GM21619 (cell line): ENCODE data around the gene BCL10.
"Not testable (repeated sequence)": the region's sequence is repeated elsewhere in the genome, so short reads cannot be mapped to it uniquely, and the experiment has no call there.

ENCODE experiments used
- ATAC-seq: cut with Tn5 transposase; IDR thresholded peaks from one replicate; pipeline ENCODE4 v1.9.1; 2021; ENCODE audit not compliant: unreplicated experiment

Gene BCL10

GRCh38 chr1:85268801-85269585, 7.4 kb downstream of the BCL10 start:
- ATAC-seq = no peak

- ATAC-seq = no peak
Measured at GRCh38 chr1:85267313-85267712, 9.1 kb downstream of the BCL10 start.

GRCh38 chr1:85264150-85264549, 12.3 kb downstream of the BCL10 start:
- ATAC-seq = no peak

GRCh38 chr1:85262985-85263384, 13.4 kb downstream of the BCL10 start:
- ATAC-seq = no peak

GRCh38 chr1:85259912-85260274, 16.5 kb downstream of the BCL10 start:
- ATAC-seq = no peak

DNA sequence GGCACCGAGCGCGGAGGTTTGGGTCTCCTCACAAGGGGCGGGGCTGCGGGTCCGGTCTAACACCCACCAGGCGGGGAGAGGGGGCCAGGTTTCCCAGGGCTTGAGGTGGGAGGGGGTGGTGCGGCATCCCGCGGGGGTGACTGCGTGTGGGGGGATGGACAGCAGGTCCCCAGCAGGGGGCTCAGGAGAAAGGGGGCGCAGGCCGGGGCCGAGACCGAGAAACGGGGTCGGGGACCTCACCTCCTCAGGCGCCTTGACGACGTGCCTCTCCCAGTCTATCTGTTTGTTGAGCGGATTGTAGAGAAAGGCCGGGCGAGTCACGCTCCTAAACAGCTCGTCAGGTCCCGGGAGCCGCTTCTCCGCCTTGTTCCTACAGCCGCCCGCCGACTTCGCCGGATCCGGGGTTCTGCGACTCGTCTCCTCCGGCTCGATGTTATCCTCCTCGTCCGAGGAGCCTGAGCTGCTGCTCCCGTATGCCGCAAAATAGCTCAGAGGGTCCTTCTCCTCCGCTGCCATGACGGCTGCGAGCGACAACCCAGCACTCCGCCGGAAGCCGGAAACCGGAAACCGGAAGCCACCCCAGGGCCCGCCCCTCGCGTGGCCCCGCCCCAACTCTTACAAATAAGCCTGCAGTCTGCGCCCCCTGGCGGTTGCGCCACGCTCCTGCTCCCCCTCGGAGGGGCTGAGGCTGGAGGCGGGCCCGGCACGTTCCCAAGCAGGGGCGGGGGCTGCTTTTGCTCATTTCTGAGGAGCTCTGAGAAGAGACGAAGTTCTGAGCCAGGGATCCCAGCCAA, 17.1 kb downstream of the BCL10 start, which contains the start of gene C1orf52:
Gene C1orf52, minus strand, starts transcription at position 545 of the 794 bp plus-strand sequence. Its CDS starts 29 bp downstream, at position 516.
- ATAC-seq = peak; percentile 95

- no peak for ATAC-seq
Measured at GRCh38 chr1:85258536-85259117, 17.8 kb downstream of the BCL10 start.

DNA sequence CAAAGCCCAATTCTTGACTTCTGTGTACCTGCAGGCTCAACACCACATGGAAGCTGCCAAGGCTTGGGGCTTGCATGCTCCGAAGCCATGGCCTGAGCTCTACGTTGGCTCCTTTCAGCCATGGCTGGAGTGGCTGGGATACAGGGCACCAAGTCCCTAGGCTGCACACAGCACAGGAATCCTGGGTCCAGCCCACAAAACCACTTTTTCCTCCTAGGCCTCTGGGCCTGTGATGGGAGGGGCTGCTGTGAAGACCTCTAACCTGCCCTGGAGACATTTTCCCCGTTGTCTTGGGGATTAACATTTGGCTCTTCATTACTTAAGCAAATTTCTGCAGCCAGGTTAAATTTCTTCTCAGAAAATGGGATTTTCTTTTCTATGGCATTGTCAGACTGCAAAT, 27.4 kb downstream of the BCL10 start:
- ATAC-seq = not testable (repeated sequence)

GRCh38 chr1:85245891-85246290, 30.5 kb downstream of the BCL10 start:
- no peak for ATAC-seq

DNA sequence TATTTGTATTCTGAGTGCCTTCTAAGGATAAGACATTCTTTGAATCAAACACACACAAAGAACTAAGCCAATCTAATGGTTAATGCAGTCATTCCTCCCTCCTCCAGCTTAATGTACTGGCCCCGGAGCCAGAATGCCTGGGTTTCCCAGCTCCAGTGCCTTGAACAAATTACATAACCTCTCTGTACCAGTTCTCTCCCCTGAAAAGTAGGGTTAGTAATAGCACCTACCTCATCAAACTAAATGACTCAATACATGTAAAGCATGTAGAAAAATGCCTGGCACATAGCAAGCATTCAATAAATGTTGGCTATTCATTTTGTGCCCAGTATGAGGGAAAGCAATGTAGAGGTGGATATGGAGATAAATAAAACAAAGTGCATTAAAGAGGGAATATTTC, 31.0 kb downstream of the BCL10 start:
- ATAC-seq = no peak

DNA sequence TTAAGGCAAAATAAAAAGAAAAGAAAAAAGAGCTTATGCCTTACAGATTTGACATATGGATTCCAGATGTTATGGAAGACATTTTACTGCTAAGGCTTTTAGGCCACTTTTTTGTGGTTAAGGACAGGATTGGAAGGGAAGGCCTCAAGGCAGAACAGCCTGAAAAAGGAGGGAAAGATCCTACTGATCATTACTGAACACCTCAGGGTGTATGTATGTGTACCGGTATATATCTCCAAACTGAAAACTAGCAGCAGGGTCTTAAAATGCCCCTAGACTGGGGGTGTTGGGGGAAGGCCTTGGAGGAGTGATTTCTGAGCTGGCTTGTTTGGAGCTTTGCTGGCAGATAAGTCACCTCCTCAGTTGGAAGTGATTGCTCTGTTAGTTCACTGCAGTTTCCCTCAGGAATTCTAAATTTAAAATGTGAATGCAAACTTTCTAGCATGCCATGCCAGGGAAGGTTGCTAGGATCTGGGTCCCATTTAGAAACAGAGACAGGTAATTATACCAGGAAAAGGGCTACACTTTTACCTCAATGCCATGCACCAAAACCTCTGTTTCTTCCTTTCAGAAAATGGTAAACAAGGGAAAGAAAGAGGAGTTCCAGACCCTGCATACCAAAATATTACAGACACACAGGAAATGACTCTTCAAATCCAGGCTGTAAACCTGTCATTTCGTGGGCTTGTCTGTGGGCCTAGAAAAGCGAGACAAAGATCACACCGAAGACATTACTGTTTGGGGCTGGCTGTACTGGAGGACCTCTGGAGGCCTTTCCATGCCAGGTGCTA, 32.0 kb downstream of the BCL10 start:
- ATAC-seq = no peak

GRCh38 chr1:85243372-85243771, 33.1 kb downstream of the BCL10 start:
- no peak for ATAC-seq

DNA sequence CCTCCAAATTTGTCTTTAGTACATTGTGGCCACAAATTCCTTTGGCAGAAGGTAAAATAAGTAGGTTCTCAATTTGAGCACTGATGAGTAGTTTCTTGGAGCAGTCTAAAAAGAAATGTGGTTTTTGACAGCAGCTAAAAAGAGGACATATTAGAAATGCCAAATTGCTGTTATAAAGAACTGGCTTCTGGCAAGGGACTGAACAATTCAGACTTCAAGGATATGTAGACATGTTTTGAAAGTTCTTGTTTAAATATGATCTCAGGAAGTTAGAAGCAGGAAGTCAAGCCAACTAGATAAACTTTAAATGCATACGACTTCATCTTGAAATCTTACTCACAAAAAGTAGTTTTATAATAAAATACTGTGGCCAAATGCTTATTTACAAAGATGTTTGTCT, 35.8 kb downstream of the BCL10 start:
- no peak for ATAC-seq

- ATAC-seq = no peak
Measured at GRCh38 chr1:85240174-85240601, 36.2 kb downstream of the BCL10 start.

DNA sequence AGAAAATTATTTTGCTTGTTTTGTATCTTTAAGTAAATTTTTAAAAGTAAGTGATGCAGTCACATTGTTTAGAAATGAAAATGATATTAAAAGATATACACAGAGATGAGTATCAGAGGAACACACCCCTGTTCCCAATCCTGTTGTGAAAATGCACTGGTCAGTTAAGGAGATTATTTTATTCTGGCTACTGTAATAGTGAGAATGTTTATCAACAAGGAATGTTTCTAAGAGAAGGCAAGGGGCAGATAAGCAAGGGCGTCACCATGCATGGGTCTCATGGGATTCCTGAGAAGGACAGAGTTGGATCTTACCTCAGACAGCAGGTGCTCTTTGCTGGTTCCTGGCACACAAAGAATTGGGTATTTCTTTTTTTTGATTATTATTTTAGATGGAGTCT, 38.8 kb downstream of the BCL10 start:
- ATAC-seq = no peak

DNA sequence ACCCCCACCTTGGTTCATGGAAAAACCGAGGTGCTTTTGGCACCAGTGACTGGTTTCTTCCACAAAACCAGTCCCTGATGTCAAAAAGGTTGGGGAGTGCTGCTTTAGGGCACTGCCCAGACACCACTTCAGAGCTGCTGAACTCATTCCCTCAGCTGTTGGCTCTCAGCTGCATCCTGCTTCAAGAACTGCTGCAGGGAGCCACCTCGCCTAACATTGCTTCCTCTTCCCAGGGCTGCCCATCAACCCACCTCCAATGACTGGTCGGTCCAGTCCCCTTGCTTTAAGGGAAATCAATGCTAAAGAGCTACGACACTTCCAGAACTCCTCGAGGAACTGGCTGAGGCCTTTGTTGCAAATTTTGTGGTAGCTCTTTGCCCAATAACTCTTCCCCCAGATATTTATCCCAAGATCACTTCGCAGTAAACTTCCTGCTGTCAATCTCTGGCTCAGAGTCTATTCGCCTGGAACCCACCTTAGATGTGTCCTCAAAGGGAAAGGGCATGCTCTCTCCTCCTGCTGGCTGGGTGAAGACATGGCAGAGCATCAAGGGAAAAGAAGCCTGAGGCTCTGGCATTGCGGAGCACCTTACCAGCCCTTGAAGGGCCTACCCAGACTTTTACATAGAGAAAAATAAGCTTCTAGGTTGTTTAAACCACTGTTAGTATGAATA, 46.0 kb downstream of the BCL10 start:
- ATAC-seq = no peak

- no peak for ATAC-seq
Measured at GRCh38 chr1:85229574-85230097, 46.8 kb downstream of the BCL10 start.

DNA sequence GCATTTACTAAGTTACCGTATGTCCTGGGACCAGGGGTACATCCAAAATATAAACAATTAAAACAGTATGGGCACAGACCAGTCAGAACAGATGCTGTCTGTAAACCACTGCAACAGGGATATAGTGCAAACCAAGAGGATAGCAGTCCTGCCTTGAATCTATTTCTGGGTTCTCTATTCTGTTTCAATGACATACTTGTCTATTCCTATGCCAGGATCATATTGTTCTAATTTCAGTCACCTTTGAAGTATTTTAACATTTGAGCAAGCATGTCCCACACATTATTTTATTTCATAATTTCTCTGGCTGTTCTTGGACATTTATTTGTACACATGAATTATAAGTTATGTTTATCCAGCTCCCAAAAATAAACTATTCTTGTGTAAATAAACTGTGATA, 47.5 kb downstream of the BCL10 start:
- no peak for ATAC-seq

- ATAC-seq = no peak
Measured at GRCh38 chr1:85225624-85226380, 50.6 kb downstream of the BCL10 start.
